ENCODE data around the gene SLC38A5. TPM values are rescaled to one million over a fixed set of nuclear protein-coding genes. Genes with fewer than 3 reads are reported as not detected.

Gene SLC38A5
- total and polyA plus RNA-seq, 9 of the 15 experiments (the other 6 are each of a cell fraction or from before 2014, with no cell fraction given): 9.3 to 228 (median 142) TPM

- TF ChIP-seq ZNF318 (IDR thresholded peaks at IDR 0.05; ENCODE audit: borderline replicate concordance in 1 of 2, low read depth in 1 of 2) (no peak), ZNF280B (CRISPR knock-in tag; IDR thresholded peaks at IDR 0.05) (no peak), REST (IDR thresholded peaks at IDR 0.05; ENCODE audit: borderline replicate concordance) (peak; percentile 46; the same call in 1 of the 2 replicates), REST (CRISPR knock-in tag; IDR thresholded peaks at IDR 0.05; ENCODE audit: low read depth) (no peak), L3MBTL2 (IDR thresholded peaks at IDR 0.05) (0 out of 2 replicates have a peak, but pooled peaks have one; percentile 29), ZBTB7A (IDR thresholded peaks at IDR 0.05; ENCODE audit: borderline replicate concordance, control insufficient read depth, low read depth, low read length) (peak; percentile 58; the same call in 1 of the 2 replicates), ZNF263 (CRISPR knock-in tag; IDR thresholded peaks at IDR 0.05; ENCODE audit: borderline replicate concordance) (peak; percentile 30; the same call in 1 of the 2 replicates)
Observed at GRCh38 chrX:48468693-48469691, 1.1 kb downstream of the SLC38A5 start (continued).

Data from K562 (cell line).